Pancreas (tissue), 10 donors: ENCODE data around the gene CTDSPL. TPM values are rescaled to one million over a fixed set of nuclear protein-coding genes. Genes with fewer than 3 reads are reported as not detected.

ENCODE experiments used
- ATAC-seq, 4 donors: fragments of 200-7000 bp; cut with Tn5 transposase; one replicate each; pipeline versions ENCODE4 v1.8.0 to v1.9.1; 2020; ENCODE audit warnings: mild to moderate bottlenecking in 4 of 4, moderate library complexity in 4 of 4
- DNase-seq, 6 donors: peaks; one replicate each; pipeline ENCODE4 v3.0.0-alpha.2; 2020
- FAIRE-seq: peaks from 2 replicates; lab custom pipeline; 2012; peaks lifted over from hg19 to GRCh38; lab: Jason Lieb, UNC
- H3K27ac ChIP-seq, 4 donors: fragments of 200-600 bp; sonication (generic); 1 replicate in 3 of 4; 2 replicates in 1 of 4; pipeline versions ENCODE4 v1.5.0 to v1.8.0; 2020
- H3K27me3 ChIP-seq, 4 donors: fragments of 200-600 bp; one replicate each; pipeline ENCODE4 v1.8.0; 2021
- H3K36me3 ChIP-seq, 3 donors: fragments of 200-600 bp; sonication (generic) in 1 of 3; one replicate each; pipeline versions ENCODE4 v1.5.0 to v1.8.0; 2020 to 2021
- H3K4me1 ChIP-seq, 3 donors: fragments of 200-600 bp; one replicate each; pipeline ENCODE4 v1.8.0; 2021
- H3K4me3 ChIP-seq, 4 donors: fragments of 200-600 bp; sonication (generic) in 2 of 4; one replicate each; pipeline versions ENCODE4 v1.5.0 to v1.8.0; 2020 to 2021
- H3K9me3 ChIP-seq, 4 donors: fragments of 200-600 bp; one replicate each; pipeline ENCODE4 v1.8.0; 2021
- WGBS, 2 donors: extraction: QIAGEN DNeasy Blood & Tissue Kit; methylation state at CpG; one replicate each; pipeline ENCODE4 v1.1.7; 2013; 5-methylcytosine and 5-hydroxymethylcytosine counted together
- intact Hi-C, 3 donors: fragments of 100-400 bp; cut with DNase I; formaldehyde crosslinking; loops; one replicate each; pipeline versions ENCODE4 v1.11.1 to v1.14.2; 2022
- polyA plus RNA-seq, 2 donors: library from polyadenylated mRNA; stranded (reverse); fragments of 200-250 nt; gene quantifications; one replicate each; pipeline ENCODE4 v1.2.3, GENCODE V29; 2013
- total RNA-seq, 6 donors: library from RNA; stranded (reverse); fragmentation: NEBNext Ultra II Directional in 4 of 6; extraction: Animal tissue kit (Norgen Biotek cat#: 25700) in 4 of 6; gene quantifications; one replicate each; pipeline versions ENCODE4 v1.2.1 to v1.2.4, GENCODE V29; 2021 to 2023
- TF ChIP-seq, protein P1 (sequence below), 4 donors: fragments of 200-600 bp; sonication (generic) in 3 of 4; IDR thresholded peaks; one replicate each; pipeline versions ENCODE4 v1.5.0 to v1.8.0; 2021; ENCODE audit warnings: antibody characterized with exemption in 4 of 4
- donor health status: healthy with polysubstance abuse.
- donor health status: DM: no; HTN: no; CAD: no; lungs with moderate emphysema.
- donor health status: DM: no; HTN: no; CAD: no.
- donor health status: control.
- donor health status: control.
- donor health status: Bipolar disorder and iron deficiency.
- donor health status: DM: yes; HTN: yes; CAD: no.
- donor health status: DM: no; HTN: no; CAD: no.
- donor health status: DM: no; HTN: no; CAD: no.
- donor health status: DM: yes; HTN: yes; CAD: no.

The CTDSPL gene
- total and polyA plus RNA-seq, 8 donors: 8.4 to 34.8 (median 15.4) TPM

DNA sequence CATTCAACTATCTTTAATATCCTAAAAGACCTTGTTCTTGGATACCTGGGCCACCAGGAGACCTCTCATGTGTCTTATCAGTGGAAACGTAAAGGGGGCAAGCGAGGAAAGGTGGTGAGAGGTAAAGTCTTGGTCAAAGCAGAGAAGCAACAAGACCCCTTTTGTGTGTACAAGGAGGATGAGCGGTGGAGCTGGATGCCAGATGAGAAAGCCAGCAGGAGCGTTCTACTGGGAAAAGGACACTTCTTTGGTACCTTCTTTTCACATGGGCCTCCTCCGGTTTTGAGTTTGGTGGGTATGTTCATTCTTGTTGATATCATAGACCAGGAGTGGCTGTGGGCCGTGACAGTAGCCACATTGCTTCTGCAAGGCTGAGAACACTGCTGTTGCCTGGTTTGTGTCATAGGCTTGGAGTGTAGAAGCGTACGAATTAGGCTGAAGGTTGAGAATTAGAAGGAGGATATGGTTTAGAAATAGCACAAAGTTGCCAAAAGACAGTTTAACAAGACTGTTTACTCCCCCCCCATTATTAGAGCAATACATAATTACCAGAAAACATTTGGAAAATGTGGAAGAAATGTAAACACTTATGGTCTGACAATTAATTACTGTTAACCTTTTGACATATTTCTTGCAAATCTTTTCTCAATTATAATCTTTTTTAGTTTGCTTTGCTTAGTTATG is 82.1 kb downstream of the CTDSPL start:
- intact Hi-C loops: no loop called here
- H3K4me3 ChIP-seq: no peak overlapping the region
- H3K9me3 ChIP-seq: no peaks in the 10 kb centered on the region
- TF ChIP-seq, protein P1, sequence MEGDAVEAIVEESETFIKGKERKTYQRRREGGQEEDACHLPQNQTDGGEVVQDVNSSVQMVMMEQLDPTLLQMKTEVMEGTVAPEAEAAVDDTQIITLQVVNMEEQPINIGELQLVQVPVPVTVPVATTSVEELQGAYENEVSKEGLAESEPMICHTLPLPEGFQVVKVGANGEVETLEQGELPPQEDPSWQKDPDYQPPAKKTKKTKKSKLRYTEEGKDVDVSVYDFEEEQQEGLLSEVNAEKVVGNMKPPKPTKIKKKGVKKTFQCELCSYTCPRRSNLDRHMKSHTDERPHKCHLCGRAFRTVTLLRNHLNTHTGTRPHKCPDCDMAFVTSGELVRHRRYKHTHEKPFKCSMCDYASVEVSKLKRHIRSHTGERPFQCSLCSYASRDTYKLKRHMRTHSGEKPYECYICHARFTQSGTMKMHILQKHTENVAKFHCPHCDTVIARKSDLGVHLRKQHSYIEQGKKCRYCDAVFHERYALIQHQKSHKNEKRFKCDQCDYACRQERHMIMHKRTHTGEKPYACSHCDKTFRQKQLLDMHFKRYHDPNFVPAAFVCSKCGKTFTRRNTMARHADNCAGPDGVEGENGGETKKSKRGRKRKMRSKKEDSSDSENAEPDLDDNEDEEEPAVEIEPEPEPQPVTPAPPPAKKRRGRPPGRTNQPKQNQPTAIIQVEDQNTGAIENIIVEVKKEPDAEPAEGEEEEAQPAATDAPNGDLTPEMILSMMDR (IDR thresholded peaks at IDR 0.05): no peak
- 83 to 88% methylated on average over 8 of the region's 8 CpGs for WGBS, 2 donors
- ATAC-seq: no peak
- H3K27me3 ChIP-seq: no peaks in the 10 kb centered on the region
- H3K36me3 ChIP-seq: no peaks in the 10 kb centered on the region
- no peak for FAIRE-seq
- peak overlapping the region in 1 of 4 donors; percentile 57 for H3K27ac ChIP-seq
- peaks cover 12 to 26% (median 26%) of the 10 kb centered on the region in 3 donors for H3K4me1 ChIP-seq
- DNase-seq: no peak

GRCh38 chr3:37944391-37944842 is 82.7 kb downstream of the CTDSPL start:
- peak in 2 of 4 donors; percentile 65 to 75 for ATAC-seq
- no peak for FAIRE-seq
- intact Hi-C loops: no loop called here
- H3K9me3 ChIP-seq: no peaks in the 10 kb centered on the region
- peaks cover 12 to 26% (median 26%) of the 10 kb centered on the region in 3 donors for H3K4me1 ChIP-seq
- no peak for DNase-seq
- peak overlapping the region in 2 of 4 donors; percentile 8 to 57 for H3K27ac ChIP-seq
- no peaks in the 10 kb centered on the region for H3K36me3 ChIP-seq
- 25 to 27% methylated on average over 2 of the region's 2 CpGs for WGBS, 2 donors
- no peak overlapping the region for H3K4me3 ChIP-seq
- H3K27me3 ChIP-seq: no peaks in the 10 kb centered on the region
- TF ChIP-seq, protein P1 (IDR thresholded peaks at IDR 0.05): no peak

GRCh38 chr3:37945156-37945806 is 83.6 kb downstream of the CTDSPL start:
- peaks cover 12 to 26% (median 26%) of the 10 kb centered on the region in 3 donors for H3K4me1 ChIP-seq
- WGBS, 2 donors: 62 to 65% methylated on average over 6 of the region's 6 CpGs
- H3K36me3 ChIP-seq: no peaks in the 10 kb centered on the region
- H3K27ac ChIP-seq: peak overlapping the region; percentile 7 to 57 (median 26)
- peak in 2 of 4 donors; percentile 26 to 28 for ATAC-seq
- H3K4me3 ChIP-seq: no peak overlapping the region
- no peak for FAIRE-seq
- no peaks in the 10 kb centered on the region for H3K27me3 ChIP-seq
- H3K9me3 ChIP-seq: no peaks in the 10 kb centered on the region
- no peak for DNase-seq
- TF ChIP-seq, protein P1 (IDR thresholded peaks at IDR 0.05): no peak
- intact Hi-C loops: no loop called here

- Histone ChIP-seq H3K27ac (peak overlapping the region in 3 of 4 donors; percentile 7 to 57 (median 45)), H3K4me3 (no peak overlapping the region), H3K27me3 (no peaks in the 10 kb centered on the region), H3K9me3 (no peaks in the 10 kb centered on the region), H3K4me1 (peaks cover 12 to 26% (median 26%) of the 10 kb centered on the region in 3 donors), H3K36me3 (no peaks in the 10 kb centered on the region)
- TF ChIP-seq, protein P1 (IDR thresholded peaks at IDR 0.05): no peak
- ATAC-seq: peak in 3 of 4 donors; percentile 65 to 79 (median 65)
- intact Hi-C loops: no loop called here
- DNase-seq: no peak
- FAIRE-seq: no peak
- WGBS, 2 donors: 55 to 59% methylated on average over 8 of the region's 8 CpGs
These were observed 84.3 kb downstream of the CTDSPL start for GRCh38 chr3:37945807-37946530.
